HG03196 (cell line): Measurements from ENCODE around the gene SLTM.
"Not testable (repeated sequence)": the region's sequence is repeated elsewhere in the genome, so short reads cannot be mapped to it uniquely, and the experiment has no call there.

ENCODE experiments used
- ATAC-seq: cut with Tn5 transposase; IDR thresholded peaks from one replicate; pipeline ENCODE4 v1.9.1; 2021; ENCODE audit not compliant: unreplicated experiment

SLTM gene

DNA sequence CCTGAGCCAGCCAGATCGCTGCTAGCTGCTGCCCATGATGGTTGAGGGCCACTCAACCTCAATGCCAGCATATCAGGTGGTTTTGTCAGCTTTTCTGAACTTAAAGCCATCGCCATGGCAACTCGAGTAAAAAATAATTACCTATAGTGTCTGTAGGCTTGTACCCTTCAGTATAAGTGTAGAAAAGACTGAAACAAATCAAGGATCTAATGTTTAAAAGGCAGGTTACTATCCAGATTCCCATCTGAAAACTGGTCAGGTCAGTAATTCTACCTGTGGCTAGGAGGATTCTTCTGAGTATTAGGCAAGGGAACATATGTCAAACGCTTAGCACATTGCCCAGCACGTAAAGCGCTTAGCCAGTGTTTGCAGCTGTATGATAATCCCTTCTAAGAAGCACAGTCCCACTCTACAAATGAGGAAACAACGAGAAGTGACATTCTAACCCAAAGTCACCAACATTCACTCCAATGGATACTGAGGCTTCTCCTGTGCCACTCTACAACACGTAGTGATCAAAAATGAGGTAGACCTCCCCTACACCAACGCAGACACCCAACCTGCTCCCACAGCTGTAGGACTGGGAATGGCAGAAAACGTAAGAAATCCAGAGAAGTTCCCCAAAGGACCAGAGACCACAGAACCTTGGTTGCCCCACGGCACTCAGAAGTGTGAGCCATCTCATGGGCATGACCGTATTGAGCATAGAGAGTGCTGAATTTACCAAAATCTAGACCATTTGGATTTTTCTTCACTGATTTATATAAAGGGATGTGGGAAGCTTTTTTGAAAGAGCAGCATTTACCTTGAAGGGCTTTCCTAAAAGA, 55.3 kb downstream of the SLTM start:
- no peak for ATAC-seq

DNA sequence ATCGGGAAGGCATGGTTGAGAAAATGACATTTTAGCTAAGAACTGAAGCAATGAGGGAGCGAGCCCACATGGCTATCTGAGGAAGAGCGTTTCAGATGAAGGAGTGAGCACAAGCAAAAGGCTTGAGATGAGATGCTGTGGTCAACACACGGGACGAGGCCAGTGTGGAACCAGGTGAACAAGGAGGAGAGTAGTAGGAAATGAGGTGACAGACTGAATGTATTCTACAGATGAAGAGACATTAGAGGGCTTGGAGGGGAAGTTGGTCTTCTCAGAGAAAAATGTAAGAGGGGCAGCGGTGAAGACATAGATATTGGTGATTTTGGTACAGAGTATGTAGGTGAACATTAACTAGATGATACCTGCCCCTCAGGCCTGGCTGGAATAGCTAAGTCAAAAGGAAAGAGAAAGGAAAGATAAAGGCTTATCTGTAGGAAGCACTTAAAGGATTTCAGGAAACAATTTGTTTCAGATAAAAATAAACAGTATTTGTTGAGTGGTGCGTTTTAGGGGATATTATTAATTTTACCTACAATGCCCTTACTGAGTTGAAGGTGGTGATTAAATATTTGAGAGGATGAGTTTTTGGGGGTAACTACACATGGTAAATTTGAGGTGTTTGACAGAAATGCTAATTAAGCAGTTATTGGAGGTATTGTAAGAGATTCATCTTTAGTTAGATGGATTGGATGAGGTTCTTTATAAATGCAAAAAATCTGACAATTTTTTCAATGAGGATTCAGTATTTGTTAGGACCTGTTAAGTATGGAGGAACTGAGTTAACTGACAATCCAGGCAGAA, 57.0 kb downstream of the SLTM start:
- ATAC-seq: no peak

DNA sequence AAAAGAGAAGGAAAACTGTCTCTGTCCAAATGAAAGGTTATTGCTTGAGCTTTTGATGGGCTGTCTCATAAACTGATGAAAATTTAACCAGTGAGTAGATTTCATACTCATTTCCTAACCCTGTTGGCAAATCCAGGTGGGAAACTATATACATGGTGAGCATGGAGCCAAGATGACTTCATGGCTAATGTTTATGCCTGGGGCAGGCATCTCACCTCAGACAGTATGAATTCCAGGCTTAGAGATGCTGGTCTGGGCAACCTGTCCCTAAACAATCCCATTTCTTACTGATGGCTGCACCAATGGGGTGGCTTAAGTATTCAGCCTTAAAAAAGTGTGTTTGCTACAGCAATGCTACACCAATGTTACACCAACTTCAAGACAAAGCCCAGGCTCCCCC, 58.1 kb downstream of the SLTM start:
- no peak for ATAC-seq

DNA sequence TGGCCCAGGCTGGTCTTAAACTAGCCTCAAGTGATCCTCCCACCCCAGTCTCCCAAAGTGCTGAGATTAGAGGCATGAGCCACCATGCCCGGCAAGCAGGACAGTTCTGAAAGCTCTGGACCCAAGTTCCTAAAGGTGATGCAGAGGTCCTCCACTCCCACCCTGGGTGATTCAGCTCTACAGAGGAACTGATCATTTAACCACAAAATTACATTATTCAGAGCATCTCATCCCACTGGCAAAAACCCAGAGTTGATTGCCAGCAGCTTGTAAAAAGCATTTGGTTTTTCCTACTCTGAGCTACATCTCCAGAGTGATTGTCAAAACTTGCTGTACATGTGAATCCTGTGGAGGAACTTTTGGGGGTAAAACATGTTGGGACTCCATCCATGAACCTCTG, 60.2 kb downstream of the SLTM start:
- no peak for ATAC-seq

DNA sequence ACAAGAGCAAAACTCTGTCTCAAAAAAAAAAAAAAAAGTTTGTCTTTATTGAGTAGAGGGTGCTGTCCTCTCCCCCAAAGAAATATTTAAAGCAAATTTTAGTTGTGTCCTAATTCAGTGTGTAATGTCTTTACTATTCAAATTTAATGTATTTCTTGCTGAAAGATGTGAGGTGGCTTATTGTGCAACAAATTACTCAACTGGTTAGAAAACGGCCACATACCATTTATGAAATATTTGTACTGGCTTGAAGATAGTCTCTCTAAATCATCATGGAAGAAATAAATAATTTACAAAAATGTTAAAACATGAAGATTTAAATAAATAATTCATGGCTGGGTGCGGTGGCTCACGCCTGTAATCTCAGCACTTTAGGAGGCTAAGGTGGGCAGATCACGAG, 63.0 kb downstream of the SLTM start:
- no peak for ATAC-seq

DNA sequence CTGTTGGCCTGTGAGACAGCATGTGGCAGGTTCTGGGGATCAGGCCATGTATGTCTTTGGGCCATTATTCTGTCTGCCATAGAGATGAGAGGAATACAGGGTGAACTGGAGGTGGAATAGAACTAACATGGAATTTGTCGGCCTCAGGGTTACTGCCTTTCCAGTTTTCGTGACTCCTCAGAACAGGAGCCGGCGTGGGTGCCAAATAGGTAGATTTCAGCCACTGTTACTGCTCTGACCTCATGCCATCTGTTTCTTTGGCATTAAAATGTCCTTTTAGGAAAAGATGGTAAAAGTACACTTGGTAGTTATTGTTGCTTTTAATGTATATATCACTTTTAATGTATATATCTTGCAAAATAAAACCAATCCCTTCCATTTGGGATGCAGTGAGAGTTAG, 65.6 kb downstream of the SLTM start:
- ATAC-seq: no peak

DNA sequence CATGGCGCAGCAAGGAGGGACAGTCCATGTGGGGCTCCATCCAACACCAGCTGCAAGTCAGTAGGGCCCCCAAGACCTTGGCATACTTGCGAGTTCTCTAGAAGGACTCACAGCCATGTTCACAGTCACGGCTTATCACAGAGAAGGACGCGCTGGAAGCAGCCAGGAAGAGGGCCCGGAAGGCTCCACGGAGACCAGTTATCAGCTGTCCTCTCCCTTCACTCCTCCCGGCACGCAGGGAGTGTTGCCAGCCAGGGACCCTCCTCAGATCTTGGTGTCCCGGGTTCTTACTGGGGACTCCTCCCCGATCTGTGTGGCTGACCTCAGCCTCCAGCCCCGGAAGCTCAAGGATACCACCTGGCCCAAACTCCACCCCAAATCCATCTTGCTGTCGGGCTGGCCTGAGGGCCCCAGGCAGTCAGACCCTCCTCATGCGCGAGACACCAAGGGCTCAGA, 68.0 kb downstream of the SLTM start:
- ATAC-seq: no peak

DNA sequence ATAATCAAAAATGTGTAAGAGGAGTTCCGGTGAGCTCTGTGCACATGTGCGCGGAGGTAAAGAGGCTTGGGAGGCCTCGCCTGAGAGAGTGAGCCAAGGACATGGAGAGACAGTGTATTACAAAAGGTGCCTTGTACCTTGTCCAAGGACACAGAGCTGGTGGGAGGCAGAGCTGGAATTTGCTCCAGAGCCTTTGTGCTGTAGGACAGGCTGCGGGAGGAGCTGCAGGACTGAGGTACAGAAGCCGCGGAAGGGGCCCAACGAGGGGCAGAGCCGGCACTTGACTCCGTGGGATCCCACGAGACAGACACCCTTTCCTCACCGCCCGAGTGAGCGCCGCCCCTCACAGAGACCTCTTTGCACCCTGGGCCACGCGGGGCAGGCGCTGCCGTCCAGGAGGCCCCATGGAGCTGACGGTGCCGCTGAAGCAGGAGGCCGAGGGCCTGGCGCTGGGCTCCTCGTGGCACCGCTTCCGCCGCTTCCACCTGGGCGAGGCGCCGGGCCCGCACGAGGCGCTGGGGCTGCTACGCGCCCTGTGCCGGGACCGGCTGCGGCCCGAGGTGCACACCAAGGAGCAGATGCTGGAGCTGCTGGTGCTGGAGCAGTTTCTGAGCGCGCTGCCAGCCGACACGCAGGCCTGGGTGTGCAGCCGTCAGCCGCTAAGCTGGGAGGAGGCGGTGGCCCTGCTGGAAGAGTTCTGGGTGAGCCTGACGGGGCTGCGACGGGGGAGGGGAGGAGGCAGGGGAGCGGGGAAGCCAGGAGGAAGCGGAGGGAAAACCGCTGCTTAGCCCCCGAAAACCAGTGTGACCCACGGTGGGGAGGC, 68.7 kb downstream of the SLTM start:
- ATAC-seq: no peak

DNA sequence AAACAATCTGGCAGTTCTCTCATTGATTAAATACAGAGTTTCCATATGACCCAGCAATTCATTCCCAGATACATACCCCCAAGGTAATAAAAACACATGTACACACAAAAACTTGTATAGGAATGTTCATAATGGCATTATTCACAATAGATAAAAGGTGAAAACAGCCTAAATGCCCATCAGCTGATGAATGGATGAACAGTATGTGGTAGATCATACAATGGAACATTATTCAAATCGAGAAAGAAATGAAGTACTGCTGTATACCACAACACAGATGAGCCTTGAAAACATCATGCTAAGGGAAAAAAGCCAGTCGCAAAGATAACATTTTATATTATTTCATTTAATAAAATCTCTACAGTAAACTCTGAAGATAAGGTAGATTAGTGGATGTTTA, 71.2 kb downstream of the SLTM start:
- no peak for ATAC-seq

DNA sequence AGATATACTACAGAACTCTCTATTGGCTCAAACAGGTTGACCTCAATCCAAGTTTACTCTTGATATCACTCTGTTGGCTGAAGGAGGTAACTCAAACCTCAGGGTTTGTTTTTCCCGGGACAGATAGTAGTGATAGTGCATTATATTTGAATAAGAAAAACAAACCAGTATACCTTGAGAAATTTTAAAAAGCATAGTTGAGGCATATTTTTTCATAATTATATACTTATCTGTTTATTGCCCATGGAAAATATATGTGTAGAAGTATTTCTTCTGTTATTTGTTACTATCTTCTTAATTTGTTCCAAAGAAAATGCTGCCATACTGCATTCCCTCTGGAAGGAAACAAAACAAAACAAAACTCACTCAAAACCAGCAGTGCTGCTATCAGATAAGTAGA, 76.9 kb downstream of the SLTM start:
- ATAC-seq: not testable (repeated sequence)

DNA sequence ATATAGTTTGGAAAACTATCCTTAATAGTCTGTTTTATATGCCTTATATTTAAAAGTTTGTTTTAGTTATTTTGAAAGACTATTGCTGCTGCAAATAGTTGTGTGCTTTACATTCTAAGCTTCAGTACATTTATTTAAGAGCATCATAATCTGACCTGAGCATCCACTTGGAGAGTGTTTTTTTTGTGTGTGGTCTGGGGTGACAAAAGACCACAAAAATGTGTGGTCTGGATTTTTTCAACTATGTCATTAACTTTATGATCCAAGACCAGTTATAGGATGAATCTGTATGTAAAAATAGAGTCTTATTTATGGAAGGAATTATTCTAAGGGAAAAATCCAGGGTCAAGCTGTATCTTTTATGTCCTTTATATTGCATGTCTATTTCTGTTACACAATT, 77.4 kb downstream of the SLTM start:
- no peak for ATAC-seq

DNA sequence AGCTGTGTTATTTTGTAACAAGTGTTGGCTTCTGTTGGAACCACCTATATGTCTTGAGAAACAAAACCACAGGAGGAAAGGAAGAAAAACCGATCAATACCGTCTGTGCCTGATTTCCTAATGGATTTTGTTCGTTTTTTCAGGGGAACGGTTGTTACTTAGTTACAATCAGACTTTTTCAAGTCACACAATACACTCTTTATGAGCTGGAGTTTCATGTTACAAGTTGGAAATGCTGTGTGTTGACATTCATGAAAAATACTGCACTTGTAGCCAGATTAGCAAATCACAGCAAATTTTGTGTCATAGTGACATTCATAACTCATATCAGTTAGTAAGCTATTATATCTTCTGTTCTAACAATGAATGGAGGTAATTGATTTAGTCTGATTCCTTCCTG, 78.9 kb downstream of the SLTM start:
- no peak for ATAC-seq

DNA sequence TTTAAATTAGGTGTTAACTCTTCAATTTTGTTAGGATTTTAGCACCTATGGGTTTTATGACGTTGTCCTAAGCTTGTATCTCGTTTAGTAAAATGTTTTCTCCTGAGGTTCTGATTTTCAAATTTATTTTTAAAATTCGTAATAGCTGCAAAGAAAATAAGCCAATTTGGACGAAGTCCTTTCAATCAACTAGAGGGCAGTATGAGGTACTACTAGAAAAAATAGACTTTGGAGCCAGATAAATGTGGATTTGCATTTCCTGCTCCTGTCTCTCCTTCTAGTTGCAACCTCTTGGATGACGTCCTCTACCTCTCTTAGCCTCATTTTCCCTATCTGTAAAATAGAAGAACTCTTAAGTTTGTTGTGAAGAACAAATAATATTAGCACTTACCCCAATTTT, 81.1 kb downstream of the SLTM start:
- no peak for ATAC-seq

DNA sequence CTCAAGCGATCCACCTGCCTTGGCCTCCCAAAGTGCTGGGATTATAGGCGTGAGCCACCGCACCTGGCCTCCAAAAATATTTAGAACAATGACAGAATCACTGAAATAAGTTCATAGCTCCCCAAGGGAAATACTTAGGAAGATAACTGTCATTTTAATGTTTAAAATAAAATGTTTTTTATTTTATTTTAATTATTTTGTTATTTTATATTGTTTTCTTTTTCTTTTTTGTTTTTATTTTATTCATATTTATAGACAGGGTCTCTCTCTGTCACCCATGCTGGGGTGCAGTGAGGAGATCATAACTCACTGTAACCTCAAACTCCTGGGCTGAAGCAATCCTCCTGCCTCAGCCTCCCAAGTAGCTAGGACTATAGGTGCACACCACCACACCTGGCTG, 82.3 kb downstream of the SLTM start:
- ATAC-seq: not testable (repeated sequence)

DNA sequence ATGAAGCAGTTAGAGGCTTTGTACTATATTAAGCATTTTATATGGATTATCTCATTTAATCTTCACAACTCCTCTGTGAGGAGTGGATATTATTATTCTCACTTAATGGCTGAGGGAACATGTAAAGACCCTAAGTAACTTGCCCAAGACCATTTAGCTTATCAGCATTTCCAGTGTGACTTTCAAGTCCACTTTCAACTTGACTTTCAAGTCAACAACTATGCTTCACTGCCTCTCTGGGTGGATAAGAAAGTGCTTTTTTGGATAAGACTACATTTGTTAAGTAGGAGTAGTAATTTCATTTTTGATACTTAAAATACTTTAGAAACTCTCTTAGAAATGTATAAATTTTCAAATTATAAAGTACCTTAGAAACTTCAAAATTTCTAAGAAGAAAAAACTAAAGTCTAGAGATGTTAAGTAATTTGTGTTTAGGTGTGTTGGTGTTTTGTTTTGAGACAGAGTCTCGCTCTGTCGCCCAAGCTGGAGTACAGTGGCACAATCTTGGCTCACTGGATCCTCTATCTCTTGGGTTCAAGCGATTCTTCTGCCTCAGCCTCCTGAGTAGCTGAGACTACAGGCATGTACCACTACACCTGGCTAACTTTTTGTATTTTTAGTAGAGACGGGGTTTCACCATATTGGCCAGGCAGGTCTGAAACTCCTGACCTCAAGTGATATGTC, 90.6 kb downstream of the SLTM start:
- no peak for ATAC-seq

DNA sequence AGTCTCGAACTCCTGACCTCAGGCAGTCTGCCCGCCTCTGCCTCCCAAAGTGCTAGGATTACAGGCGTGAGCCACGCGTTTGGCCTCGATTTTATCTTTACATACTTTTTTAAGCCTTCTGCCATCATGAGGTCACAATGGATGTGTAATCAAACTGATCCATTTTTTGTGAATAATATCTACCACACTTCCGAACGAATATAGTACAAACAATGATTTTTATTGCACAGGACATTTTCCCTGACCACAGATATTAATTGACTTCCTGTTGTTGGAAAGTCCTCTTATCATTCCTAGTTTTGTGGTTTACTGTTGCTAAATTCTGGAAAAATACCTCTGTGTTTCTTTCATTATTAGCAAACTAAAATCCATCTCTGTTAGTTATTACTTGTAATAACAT, 93.4 kb downstream of the SLTM start:
- no peak for ATAC-seq

DNA sequence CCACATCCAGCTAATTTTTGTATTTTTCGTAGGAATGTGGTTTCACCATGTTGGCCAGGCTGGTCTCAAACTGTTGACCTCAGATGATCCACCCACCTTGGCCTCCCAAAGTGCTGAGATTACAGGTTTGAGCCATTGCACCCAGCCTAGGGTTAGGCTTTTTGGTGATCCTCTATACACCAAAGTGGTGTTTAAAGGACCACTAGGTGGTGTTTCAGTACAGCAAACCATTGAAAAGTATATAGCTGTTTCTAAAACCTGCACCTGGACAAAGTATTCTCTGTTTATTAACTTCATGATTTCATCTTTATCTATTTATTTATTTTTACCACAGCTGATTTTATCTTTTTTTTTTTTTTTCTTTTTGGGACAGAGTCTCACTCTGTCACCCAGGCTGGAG, 94.0 kb downstream of the SLTM start:
- ATAC-seq: no peak

DNA sequence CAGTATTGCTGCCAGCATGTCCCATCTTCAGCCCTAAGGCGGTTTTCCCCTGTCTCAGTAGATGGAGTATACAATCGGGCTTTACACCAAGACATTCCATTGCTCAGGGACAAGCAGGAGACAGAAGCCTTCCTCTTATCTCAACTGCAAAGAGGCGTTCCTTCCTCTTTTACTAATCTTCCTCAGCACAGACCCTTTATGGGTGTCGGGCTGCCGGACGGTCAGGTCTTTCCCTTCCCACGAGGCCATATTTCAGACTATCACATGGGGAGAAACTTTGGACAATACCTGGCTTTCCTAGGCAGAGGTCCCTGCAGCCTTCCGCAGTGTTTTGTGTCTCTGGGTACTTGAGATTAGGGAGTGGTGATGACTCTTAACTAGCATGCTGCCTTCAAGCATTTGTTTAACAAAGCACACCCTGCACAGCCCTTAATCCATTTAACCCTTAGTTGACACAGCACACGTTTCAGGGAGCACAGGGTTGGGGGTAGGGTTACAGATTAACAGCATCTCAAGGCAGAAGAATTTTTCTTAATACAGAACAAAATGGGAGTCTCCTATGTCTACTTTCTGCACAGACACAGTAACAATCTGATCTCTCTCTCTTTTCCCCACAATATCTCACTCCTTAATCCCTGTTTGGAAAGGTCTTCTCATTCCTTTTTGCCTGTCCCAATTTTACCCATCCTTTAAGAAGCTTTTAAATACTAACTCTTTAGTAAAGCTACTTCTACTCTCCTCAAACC, 99.6 kb downstream of the SLTM start:
- ATAC-seq: not testable (repeated sequence)

DNA sequence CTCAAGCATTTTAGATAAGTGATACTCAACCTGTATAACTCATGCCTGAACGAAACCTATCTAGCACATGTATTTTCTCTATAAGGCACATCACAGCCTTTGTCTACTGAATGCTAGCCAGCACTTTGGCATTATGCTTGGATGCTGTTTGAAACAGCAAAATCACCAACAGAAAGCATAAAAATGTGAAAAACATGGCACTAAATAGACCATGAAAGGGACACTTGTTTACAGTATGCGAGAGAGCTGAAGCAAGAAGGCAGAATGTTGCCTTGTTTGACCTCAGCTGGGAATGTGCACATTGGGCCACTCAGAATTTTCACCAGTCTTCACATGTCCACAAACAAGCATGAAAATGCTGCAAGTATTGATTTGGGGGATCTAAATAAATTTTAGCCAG, 102.9 kb downstream of the SLTM start:
- ATAC-seq: no peak
